SU-DHL-6 (cell line): ENCODE results near the gene BANP.

Experiments
- H2AFZ ChIP-seq: fragments of 200-600 bp; sonication (generic); 2 replicates; pipeline ENCODE4 v1.6.1; 2014; ENCODE audit warnings: low read depth, mild to moderate bottlenecking, moderate library complexity, mixed read lengths, antibody characterized with exemption, low read length; ENCODE audit not compliant: severe bottlenecking
- H3F3A ChIP-seq: fragments of 200-600 bp; shearing (Covaris generic); 2 replicates; pipeline ENCODE4 v1.6.0; 2016; ENCODE audit warnings: antibody characterized with exemption, mild to moderate bottlenecking; ENCODE audit not compliant: insufficient read depth
- H3K27ac ChIP-seq: fragments of 200-600 bp; sonication (generic); 2 replicates; pipeline ENCODE4 v1.5.1; 2016; ENCODE audit warnings: low read depth, mild to moderate bottlenecking, low read length, moderate library complexity, mixed read lengths
- H3K27me3 ChIP-seq: fragments of 200-600 bp; sonication (generic), shearing (Covaris generic); 2 replicates; pipeline ENCODE4 v1.6.0; 2014; ENCODE audit warnings: mild to moderate bottlenecking, low read length
- H3K36me3 ChIP-seq: fragments of 200-600 bp; sonication (generic); 2 replicates; pipeline ENCODE4 v1.6.1; 2014; ENCODE audit warnings: mild to moderate bottlenecking, low read length, mixed read lengths
- H3K4me2 ChIP-seq: fragments of 300-600, 200-600 bp; shearing (Covaris generic), sonication (generic); 2 replicates; pipeline ENCODE4 v1.6.0; 2014; ENCODE audit warnings: low read length, low read depth, mild to moderate bottlenecking; ENCODE audit not compliant: poor library complexity, severe bottlenecking
- H3K4me3 ChIP-seq: fragments of 200-600 bp; sonication (generic); 2 replicates; pipeline ENCODE4 v1.5.1; 2014; ENCODE audit warnings: antibody characterized with exemption, low read length, mild to moderate bottlenecking, mixed read lengths; ENCODE audit not compliant: insufficient read depth, poor library complexity, severe bottlenecking
- H3K79me2 ChIP-seq: fragments of 200-600 bp; sonication (generic); 2 replicates; pipeline ENCODE4 v1.6.1; 2014; ENCODE audit warnings: mild to moderate bottlenecking, low read length, moderate library complexity; ENCODE audit not compliant: insufficient read depth
- H3K9ac ChIP-seq: fragments of 200-600 bp; sonication (generic); 2 replicates; pipeline ENCODE4 v1.7.0; 2014; ENCODE audit warnings: mild to moderate bottlenecking, low read length
- H3K9me2 ChIP-seq: fragments of 200-600 bp; sonication (generic); replicated peaks from 2 replicates; pipeline ENCODE4 v1.6.1; 2014; ENCODE audit warnings: low read length; ENCODE audit not compliant: insufficient read depth
- H3K9me3 ChIP-seq: fragments of 200-600 bp; sonication (generic); 2 replicates; pipeline ENCODE4 v1.6.1; 2014; ENCODE audit warnings: low read length, mixed read lengths; ENCODE audit not compliant: insufficient read depth
- H4K20me1 ChIP-seq: fragments of 200-600 bp; sonication (generic); 2 replicates; pipeline ENCODE4 v1.6.1; 2014; ENCODE audit warnings: low read depth, mild to moderate bottlenecking, antibody characterized with exemption, low read length, moderate library complexity, mixed read lengths
- EZH2phosphoT487 ChIP-seq: fragments of 200-600 bp; sonication (generic), shearing (Covaris generic); conservative IDR thresholded peaks from 2 replicates; pipeline ENCODE4 v1.6.1; 2018; ENCODE audit warnings: mild to moderate bottlenecking, antibody characterized with exemption, low read length, moderate library complexity, mixed read lengths
- TF ChIP-seq, protein P1 (sequence below): fragments of 200-600 bp; sonication (generic); IDR thresholded peaks from one replicate; pipeline ENCODE4 v1.5.1; 2017; ENCODE audit warnings: antibody characterized with exemption, mild to moderate bottlenecking, low read length, moderate library complexity; ENCODE audit not compliant: insufficient read depth, poor library complexity, severe bottlenecking

BANP gene

DNA sequence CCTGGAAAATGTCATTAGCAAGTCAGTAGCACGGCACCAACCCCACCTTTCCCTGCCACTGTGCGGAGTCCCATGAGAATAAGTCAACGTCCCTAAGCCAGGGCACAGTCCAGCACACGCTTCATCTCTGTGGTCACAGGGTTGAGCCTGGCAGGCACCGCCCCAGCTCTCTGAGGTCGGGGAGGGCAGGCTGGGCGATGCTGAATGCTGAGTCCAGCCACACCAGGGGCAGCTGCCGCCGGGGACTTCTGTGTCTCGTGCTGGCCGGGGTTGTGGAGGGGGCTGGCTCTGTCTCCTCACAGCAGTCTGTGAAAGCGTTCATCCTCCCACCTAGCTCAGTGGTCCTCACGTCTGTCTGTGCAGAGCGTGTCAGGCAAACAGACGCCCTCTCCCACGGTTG lies 53.2 kb downstream of the BANP start:
- Histone ChIP-seq H3F3A (no peaks in the 10 kb centered on the region), H2AFZ (no peak overlapping the region), H4K20me1 (no peaks in the 10 kb centered on the region), H3K9me3 (no peaks in the 10 kb centered on the region), H3K36me3 (no peaks in the 10 kb centered on the region), H3K4me3 (no peak overlapping the region), H3K79me2 (no peaks in the 10 kb centered on the region), H3K4me2 (no peak overlapping the region), H3K9me2 (no peaks in the 10 kb centered on the region), H3K27me3 (no peaks in the 10 kb centered on the region), H3K9ac (no peak overlapping the region), H3K27ac (no peak overlapping the region)
- no peak for TF ChIP-seq EZH2phosphoT487
- TF ChIP-seq, protein P1, sequence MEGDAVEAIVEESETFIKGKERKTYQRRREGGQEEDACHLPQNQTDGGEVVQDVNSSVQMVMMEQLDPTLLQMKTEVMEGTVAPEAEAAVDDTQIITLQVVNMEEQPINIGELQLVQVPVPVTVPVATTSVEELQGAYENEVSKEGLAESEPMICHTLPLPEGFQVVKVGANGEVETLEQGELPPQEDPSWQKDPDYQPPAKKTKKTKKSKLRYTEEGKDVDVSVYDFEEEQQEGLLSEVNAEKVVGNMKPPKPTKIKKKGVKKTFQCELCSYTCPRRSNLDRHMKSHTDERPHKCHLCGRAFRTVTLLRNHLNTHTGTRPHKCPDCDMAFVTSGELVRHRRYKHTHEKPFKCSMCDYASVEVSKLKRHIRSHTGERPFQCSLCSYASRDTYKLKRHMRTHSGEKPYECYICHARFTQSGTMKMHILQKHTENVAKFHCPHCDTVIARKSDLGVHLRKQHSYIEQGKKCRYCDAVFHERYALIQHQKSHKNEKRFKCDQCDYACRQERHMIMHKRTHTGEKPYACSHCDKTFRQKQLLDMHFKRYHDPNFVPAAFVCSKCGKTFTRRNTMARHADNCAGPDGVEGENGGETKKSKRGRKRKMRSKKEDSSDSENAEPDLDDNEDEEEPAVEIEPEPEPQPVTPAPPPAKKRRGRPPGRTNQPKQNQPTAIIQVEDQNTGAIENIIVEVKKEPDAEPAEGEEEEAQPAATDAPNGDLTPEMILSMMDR, result no peak

DNA sequence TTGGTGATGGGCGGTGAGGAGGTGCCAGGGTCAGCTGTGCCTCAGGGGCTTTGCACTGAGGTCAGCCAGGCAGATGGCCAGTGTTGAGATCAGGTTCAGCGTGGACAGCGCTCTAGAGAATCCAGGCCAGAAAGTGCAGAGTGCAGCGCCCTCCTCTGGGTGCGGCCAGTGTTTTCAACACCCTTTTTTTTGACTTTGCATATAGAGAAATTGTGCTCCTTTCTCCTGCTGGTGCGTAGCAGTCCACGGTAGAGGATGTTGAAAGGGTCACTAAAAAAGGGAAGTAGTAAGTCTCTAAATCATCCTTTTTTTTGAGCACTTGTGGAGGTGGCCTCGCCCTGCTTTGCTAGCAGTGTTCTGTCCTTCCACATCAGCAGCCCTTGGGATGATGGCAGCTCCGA lies 53.9 kb downstream of the BANP start:
- no peak overlapping the region for H3K4me3 ChIP-seq
- H3K9me2 ChIP-seq, result no peaks in the 10 kb centered on the region
- no peaks in the 10 kb centered on the region for H3K9me3 ChIP-seq
- no peaks in the 10 kb centered on the region for H3K36me3 ChIP-seq
- no peaks in the 10 kb centered on the region for H3K27me3 ChIP-seq
- no peak overlapping the region for H3K4me2 ChIP-seq
- TF ChIP-seq EZH2phosphoT487, result no peak
- TF ChIP-seq, protein P1, result no peak
- H3K9ac ChIP-seq, result no peak overlapping the region
- no peaks in the 10 kb centered on the region for H4K20me1 ChIP-seq
- no peaks in the 10 kb centered on the region for H3F3A ChIP-seq
- H3K27ac ChIP-seq, result no peak overlapping the region
- no peaks in the 10 kb centered on the region for H3K79me2 ChIP-seq
- no peak overlapping the region for H2AFZ ChIP-seq

DNA sequence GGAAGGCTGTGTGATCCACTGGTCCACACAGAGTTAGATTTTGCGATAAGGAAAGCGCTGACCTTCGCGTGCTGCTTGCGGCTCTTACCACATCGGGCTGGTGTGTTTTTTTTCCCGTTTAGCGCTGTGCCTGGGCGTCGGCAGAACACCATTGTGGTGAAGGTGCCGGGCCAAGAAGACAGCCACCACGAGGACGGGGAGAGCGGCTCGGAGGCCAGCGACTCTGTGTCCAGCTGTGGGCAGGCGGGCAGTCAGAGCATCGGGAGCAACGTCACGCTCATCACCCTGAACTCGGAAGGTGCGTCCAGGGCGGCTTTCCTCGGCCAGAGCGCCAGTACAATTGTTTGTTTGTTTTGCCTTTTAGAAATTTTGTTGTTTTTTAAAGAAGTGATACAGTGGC lies 54.7 kb downstream of the BANP start:
- no peaks in the 10 kb centered on the region for H3F3A ChIP-seq
- H3K27me3 ChIP-seq, result no peaks in the 10 kb centered on the region
- H3K27ac ChIP-seq, result no peak overlapping the region
- no peak overlapping the region for H3K9ac ChIP-seq
- TF ChIP-seq EZH2phosphoT487, result no peak
- TF ChIP-seq, protein P1, result no peak
- no peaks in the 10 kb centered on the region for H3K36me3 ChIP-seq
- H3K9me2 ChIP-seq, result no peaks in the 10 kb centered on the region
- H4K20me1 ChIP-seq, result no peaks in the 10 kb centered on the region
- H3K4me2 ChIP-seq, result no peak overlapping the region
- H3K4me3 ChIP-seq, result no peak overlapping the region
- H2AFZ ChIP-seq, result no peak overlapping the region
- no peaks in the 10 kb centered on the region for H3K9me3 ChIP-seq
- H3K79me2 ChIP-seq, result no peaks in the 10 kb centered on the region

DNA sequence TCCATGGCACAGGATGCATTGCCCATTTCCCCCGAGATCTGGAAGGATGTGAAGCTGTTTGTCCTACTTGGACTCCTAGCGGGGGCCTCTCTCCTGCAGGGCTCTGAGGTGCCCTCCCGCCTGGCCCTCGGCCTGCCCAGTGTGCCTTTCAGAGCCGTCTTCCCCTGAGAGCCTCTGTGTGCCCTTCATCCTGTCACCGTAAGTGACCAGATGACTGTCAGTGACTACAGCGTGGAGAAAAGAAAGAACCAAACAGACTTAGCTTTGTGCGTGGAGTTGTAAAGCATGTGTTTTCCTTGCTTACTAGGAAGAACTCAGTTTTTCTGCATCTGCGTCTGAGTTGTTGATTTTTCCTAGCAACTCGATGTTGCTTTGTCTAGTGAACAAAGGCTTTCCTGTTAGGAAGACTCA lies 56.1 kb downstream of the BANP start:
- TF ChIP-seq EZH2phosphoT487, result no peak
- TF ChIP-seq, protein P1, result no peak
- no peak overlapping the region for H3K4me3 ChIP-seq
- no peaks in the 10 kb centered on the region for H3K36me3 ChIP-seq
- H3K9me2 ChIP-seq, result no peaks in the 10 kb centered on the region
- no peak overlapping the region for H3K27ac ChIP-seq
- no peaks in the 10 kb centered on the region for H4K20me1 ChIP-seq
- H3K79me2 ChIP-seq, result no peaks in the 10 kb centered on the region
- no peak overlapping the region for H3K4me2 ChIP-seq
- no peak overlapping the region for H3K9ac ChIP-seq
- H3F3A ChIP-seq, result no peaks in the 10 kb centered on the region
- H3K9me3 ChIP-seq, result no peaks in the 10 kb centered on the region
- H3K27me3 ChIP-seq, result no peaks in the 10 kb centered on the region
- no peak overlapping the region for H2AFZ ChIP-seq
